Neutrophil (primary cell): ENCODE measurements around the gene PSAT1.

Source experiments
- H3K27ac ChIP-seq: fragments of 200-600 bp; sonication (generic); 2 replicates; pipeline ENCODE4 v1.5.1; 2016; ENCODE audit warnings: mild to moderate bottlenecking, moderate library complexity
- H3K27me3 ChIP-seq: fragments of 200-600 bp; sonication (generic); 2 replicates; pipeline ENCODE4 v1.6.0; 2016; ENCODE audit warnings: mild to moderate bottlenecking
- H3K36me3 ChIP-seq: fragments of 200-600 bp; sonication (generic); 2 replicates; pipeline ENCODE4 v1.5.1; 2017
- H3K4me1 ChIP-seq, 2 experiments: fragments of 200-600 bp in 1 of 2; sonication (generic) in 1 of 2; 1 replicate in 1 of 2; 2 replicates in 1 of 2; pipeline versions ENCODE4 v1.5.1 to v1.6.1; 2013 to 2016; ENCODE audit warnings: low read depth in 1 of 2, low read length in 1 of 2, mild to moderate bottlenecking in 1 of 2, moderate library complexity in 1 of 2; ENCODE audit not compliant: control insufficient read depth in 1 of 2, insufficient read depth in 1 of 2
- H3K4me3 ChIP-seq, 2 experiments: fragments of 200-600 bp in 1 of 2; sonication (generic) in 1 of 2; 1 replicate in 1 of 2; 2 replicates in 1 of 2; pipeline ENCODE4 v1.5.1; 2013 to 2016; ENCODE audit warnings: low read depth in 1 of 2, low read length in 1 of 2, mild to moderate bottlenecking in 1 of 2, moderate library complexity in 1 of 2
- H3K9me3 ChIP-seq: fragments of 200-600 bp; sonication (generic); 2 replicates; pipeline ENCODE4 v1.5.1; 2016
- TF ChIP-seq, protein P1 (sequence below): fragments of 200-600 bp; sonication (generic); IDR thresholded peaks from 2 replicates; pipeline ENCODE4 v1.5.1; 2016; ENCODE audit warnings: antibody characterized with exemption

The PSAT1 gene

DNA sequence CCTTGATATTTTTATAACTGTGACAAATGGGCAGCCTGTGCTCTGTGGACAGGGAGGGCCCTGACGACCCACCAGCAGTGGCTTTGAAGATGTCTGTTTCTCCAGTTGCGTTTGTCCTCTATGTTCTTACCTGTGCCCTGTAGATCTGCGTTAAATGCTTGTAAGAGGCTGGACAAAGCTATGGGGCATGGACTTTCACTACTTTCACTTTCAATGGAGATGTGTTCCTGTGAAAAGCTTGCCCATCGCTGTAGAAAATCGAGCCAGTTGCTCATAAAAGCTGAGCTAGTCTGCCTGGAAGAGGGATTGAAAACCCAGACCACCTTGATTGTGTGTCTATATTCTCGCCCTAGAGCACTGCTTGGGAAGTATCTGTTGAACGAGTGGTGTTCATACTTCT lies 74.1 kb downstream of the PSAT1 start:
- TF ChIP-seq, protein P1, sequence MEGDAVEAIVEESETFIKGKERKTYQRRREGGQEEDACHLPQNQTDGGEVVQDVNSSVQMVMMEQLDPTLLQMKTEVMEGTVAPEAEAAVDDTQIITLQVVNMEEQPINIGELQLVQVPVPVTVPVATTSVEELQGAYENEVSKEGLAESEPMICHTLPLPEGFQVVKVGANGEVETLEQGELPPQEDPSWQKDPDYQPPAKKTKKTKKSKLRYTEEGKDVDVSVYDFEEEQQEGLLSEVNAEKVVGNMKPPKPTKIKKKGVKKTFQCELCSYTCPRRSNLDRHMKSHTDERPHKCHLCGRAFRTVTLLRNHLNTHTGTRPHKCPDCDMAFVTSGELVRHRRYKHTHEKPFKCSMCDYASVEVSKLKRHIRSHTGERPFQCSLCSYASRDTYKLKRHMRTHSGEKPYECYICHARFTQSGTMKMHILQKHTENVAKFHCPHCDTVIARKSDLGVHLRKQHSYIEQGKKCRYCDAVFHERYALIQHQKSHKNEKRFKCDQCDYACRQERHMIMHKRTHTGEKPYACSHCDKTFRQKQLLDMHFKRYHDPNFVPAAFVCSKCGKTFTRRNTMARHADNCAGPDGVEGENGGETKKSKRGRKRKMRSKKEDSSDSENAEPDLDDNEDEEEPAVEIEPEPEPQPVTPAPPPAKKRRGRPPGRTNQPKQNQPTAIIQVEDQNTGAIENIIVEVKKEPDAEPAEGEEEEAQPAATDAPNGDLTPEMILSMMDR: no peak
- Histone ChIP-seq H3K27ac (no peak overlapping the region), H3K4me3 (no peak overlapping the region)

DNA sequence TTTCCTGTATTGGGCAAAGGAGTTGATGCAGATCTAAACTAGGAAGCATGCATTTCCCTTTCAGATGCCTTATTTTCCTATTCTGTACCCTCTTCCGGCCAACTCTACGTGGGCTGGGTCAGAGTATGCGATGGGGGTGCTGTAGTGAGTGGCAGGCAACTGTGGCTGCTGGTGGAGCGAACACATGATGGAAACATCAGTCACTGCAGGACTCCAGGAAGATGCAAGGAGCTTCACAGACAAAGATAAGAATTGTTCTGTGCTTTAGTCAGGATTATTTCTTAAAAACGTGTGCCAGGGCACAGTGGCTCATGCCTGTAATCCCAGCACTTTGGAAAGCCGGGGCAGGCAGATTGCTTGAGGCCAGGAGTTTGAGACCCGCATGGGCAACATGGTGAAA lies 75.1 kb downstream of the PSAT1 start:
- no peak overlapping the region for H3K27ac ChIP-seq
- no peaks in the 10 kb centered on the region for H3K9me3 ChIP-seq
- no peaks in the 10 kb centered on the region for H3K4me1 ChIP-seq
- H3K27me3 ChIP-seq: no peaks in the 10 kb centered on the region
- TF ChIP-seq, protein P1: no peak
- no peaks in the 10 kb centered on the region for H3K36me3 ChIP-seq
- H3K4me3 ChIP-seq: no peak overlapping the region

More for the DNA sequence above, 74.1 kb downstream of the PSAT1 start:
- Histone ChIP-seq H3K4me1 (no peaks in the 10 kb centered on the region), H3K27me3 (no peaks in the 10 kb centered on the region), H3K36me3 (no peaks in the 10 kb centered on the region), H3K9me3 (no peaks in the 10 kb centered on the region)
